Activated naive CD8-positive, alpha-beta T cell (primary cell): Measurements from ENCODE around the gene SPG11.
"Not testable (repeated sequence)": the region's sequence is repeated elsewhere in the genome, so short reads cannot be mapped to it uniquely, and the experiment has no call there.

Experiments
- H3K27ac Mint-ChIP-seq: one replicate; pipeline ENCODE4 v1.8.0; 2021; ENCODE audit warnings: mixed read lengths
- H3K27me3 Mint-ChIP-seq: one replicate; pipeline ENCODE4 v1.8.0; 2021; ENCODE audit warnings: mixed read lengths
- H3K36me3 Mint-ChIP-seq: one replicate; pipeline ENCODE4 v1.8.0; 2021; ENCODE audit warnings: mixed read lengths
- H3K4me1 Mint-ChIP-seq: one replicate; pipeline ENCODE4 v1.8.0; 2021; ENCODE audit warnings: low read depth, mixed read lengths
- H3K4me3 Mint-ChIP-seq: one replicate; pipeline ENCODE4 v1.8.0; 2021; ENCODE audit warnings: mild to moderate bottlenecking, mixed read lengths
- H3K9me3 Mint-ChIP-seq: one replicate; pipeline ENCODE4 v1.8.0; 2021; ENCODE audit warnings: low read depth, mixed read lengths

Gene SPG11

GRCh38 chr15:44692659-44693058 is 29.2 kb upstream of the SPG11 start:
- Mint-ChIP-seq H3K9me3 (no peaks in the 10 kb centered on the region), H3K4me3 (no peak overlapping the region), H3K27me3 (no peaks in the 10 kb centered on the region), H3K36me3 (peaks cover 10% of the 10 kb centered on the region), H3K4me1 (peaks cover 43% of the 10 kb centered on the region), H3K27ac (no peak overlapping the region)

GRCh38 chr15:44690245-44690644 is 26.8 kb upstream of the SPG11 start:
- H3K27ac Mint-ChIP-seq, H3K27me3 Mint-ChIP-seq, H3K4me3 Mint-ChIP-seq, H3K9me3 Mint-ChIP-seq: not testable (repeated sequence)
- H3K36me3 Mint-ChIP-seq, result peaks cover 23% of the 10 kb centered on the region
- peaks cover 49% of the 10 kb centered on the region for H3K4me1 Mint-ChIP-seq

DNA sequence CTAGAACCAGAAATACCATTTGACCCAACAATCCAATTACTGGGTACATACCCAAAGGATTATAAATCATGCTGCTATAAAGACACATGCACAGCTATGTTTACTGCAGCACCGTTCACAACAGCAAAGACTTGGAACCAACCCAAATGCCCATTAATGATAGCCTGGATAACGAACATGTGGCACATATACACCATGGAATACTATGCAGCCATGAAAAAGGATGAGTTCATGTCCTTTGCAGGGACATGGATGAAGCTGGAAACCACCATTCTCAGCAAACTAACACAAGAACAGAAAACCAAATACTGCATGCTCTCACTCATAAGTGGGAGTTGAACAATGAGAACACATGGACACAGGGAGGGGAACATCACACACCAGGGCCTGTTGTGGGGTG is 25.9 kb upstream of the SPG11 start:
- peak overlapping the region; percentile 76 for H3K27ac Mint-ChIP-seq
- H3K4me3 Mint-ChIP-seq, result not testable (repeated sequence)
- peaks cover 29% of the 10 kb centered on the region for H3K36me3 Mint-ChIP-seq

GRCh38 chr15:44682809-44683682 is 19.6 kb upstream of the SPG11 start:
- H3K27me3 Mint-ChIP-seq, result not testable (repeated sequence)
- H3K9me3 Mint-ChIP-seq, result peaks cover 16% of the 10 kb centered on the region
- H3K4me3 Mint-ChIP-seq, result peak overlapping the region; percentile 64
- peaks cover 31% of the 10 kb centered on the region for H3K36me3 Mint-ChIP-seq
- peak overlapping the region; percentile 77 for H3K27ac Mint-ChIP-seq
- H3K4me1 Mint-ChIP-seq, result peaks cover 87% of the 10 kb centered on the region

More for the DNA sequence above, 25.9 kb upstream of the SPG11 start:
- H3K9me3 Mint-ChIP-seq, H3K27me3 Mint-ChIP-seq: not testable (repeated sequence)
- H3K4me1 Mint-ChIP-seq, result peaks cover 52% of the 10 kb centered on the region

- H3K9me3 Mint-ChIP-seq, result peaks cover 16% of the 10 kb centered on the region
- H3K4me3 Mint-ChIP-seq, result peak overlapping the region; percentile 64
- H3K4me1 Mint-ChIP-seq, result peaks cover 88% of the 10 kb centered on the region
- H3K27me3 Mint-ChIP-seq, result no peaks in the 10 kb centered on the region
- peaks cover 25% of the 10 kb centered on the region for H3K36me3 Mint-ChIP-seq
- H3K27ac Mint-ChIP-seq, result peak overlapping the region; percentile 77
These were observed 18.7 kb upstream of the SPG11 start for GRCh38 chr15:44682211-44682610.

GRCh38 chr15:44676676-44677075 is 13.2 kb upstream of the SPG11 start:
- peak overlapping the region; percentile 95 for H3K27ac Mint-ChIP-seq
- H3K4me1 Mint-ChIP-seq, result peaks cover 85% of the 10 kb centered on the region
- peaks cover 10% of the 10 kb centered on the region for H3K36me3 Mint-ChIP-seq
- H3K4me3 Mint-ChIP-seq, result peak overlapping the region; percentile 80
- no peaks in the 10 kb centered on the region for H3K9me3 Mint-ChIP-seq
- H3K27me3 Mint-ChIP-seq, result no peaks in the 10 kb centered on the region

- Mint-ChIP-seq H3K4me1 (peaks cover 85% of the 10 kb centered on the region), H3K27me3 (no peaks in the 10 kb centered on the region), H3K27ac (peak overlapping the region; percentile 95), H3K36me3 (peaks cover 10% of the 10 kb centered on the region), H3K9me3 (no peaks in the 10 kb centered on the region), H3K4me3 (peak overlapping the region; percentile 80)
These were observed 12.4 kb upstream of the SPG11 start for GRCh38 chr15:44675911-44676310.

DNA sequence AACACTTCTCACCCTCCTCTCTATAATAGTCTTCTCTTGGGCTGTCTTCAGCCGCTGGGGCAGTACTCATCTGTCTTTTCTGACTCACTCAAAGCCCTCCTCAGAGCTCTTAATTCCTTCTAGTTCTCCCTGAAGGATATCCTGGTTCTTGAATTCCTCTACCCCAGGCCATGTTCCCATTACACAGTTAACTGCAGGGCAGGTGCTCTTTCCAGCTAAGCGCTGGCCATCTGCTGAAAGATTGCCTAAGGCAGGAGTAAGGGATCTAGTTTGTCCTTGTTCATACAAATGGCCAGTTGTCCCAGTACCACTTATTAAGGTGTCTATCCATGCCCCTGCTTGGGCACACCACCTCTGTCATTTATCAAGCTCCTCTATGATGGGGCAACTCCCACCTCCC is 10.2 kb upstream of the SPG11 start:
- Mint-ChIP-seq H3K36me3 (peaks cover 3% of the 10 kb centered on the region), H3K4me1 (peaks cover 89% of the 10 kb centered on the region), H3K4me3 (no peak overlapping the region), H3K27me3 (no peaks in the 10 kb centered on the region), H3K27ac (peak overlapping the region; percentile 61), H3K9me3 (no peaks in the 10 kb centered on the region)

GRCh38 chr15:44670087-44670950 is 6.9 kb upstream of the SPG11 start:
- H3K27me3 Mint-ChIP-seq, result no peaks in the 10 kb centered on the region
- H3K27ac Mint-ChIP-seq, result peak overlapping the region; percentile 41
- peaks cover 89% of the 10 kb centered on the region for H3K4me1 Mint-ChIP-seq
- no peaks in the 10 kb centered on the region for H3K9me3 Mint-ChIP-seq
- peaks cover 3% of the 10 kb centered on the region for H3K36me3 Mint-ChIP-seq
- no peak overlapping the region for H3K4me3 Mint-ChIP-seq

DNA sequence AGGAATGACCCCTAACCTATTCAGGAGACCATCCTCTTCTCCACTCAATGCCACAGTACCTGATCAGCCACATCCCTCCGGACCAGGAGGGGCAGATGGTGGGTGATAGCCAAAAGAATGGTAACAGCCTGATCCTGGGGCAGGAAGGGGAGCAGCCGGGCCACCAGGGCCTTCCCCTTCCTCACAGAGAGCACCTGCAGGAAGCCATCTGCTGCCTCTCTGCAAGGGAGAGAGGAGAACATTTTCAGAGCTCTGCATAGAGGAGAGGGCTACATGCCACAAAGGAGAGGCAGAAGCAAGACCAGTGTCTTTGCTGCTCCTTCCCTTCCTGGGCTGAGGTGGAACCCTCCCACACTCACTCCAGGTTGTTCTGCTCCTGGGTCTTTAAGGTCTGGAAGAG is 5.5 kb upstream of the SPG11 start:
- no peaks in the 10 kb centered on the region for H3K9me3 Mint-ChIP-seq
- H3K4me3 Mint-ChIP-seq, result no peak overlapping the region
- H3K27me3 Mint-ChIP-seq, result no peaks in the 10 kb centered on the region
- peaks cover 90% of the 10 kb centered on the region for H3K4me1 Mint-ChIP-seq
- peaks cover 3% of the 10 kb centered on the region for H3K36me3 Mint-ChIP-seq
- H3K27ac Mint-ChIP-seq, result peak overlapping the region; percentile 85

DNA sequence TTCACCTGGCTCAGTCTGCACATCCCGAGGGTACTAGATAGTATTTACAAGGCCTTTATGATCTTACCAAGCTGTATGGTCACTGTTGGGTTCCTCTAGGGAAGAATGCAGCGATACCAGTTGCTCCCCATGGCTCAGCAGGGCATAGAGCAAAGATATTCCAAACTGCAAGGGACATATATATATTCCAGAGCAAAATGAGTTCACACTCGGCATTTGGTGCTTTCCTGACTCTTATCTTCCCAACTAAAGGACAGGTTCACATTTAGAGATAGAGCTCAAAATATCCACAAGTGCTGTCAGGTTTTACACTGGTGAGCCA is 3.5 kb upstream of the SPG11 start:
- Mint-ChIP-seq H3K27me3 (no peaks in the 10 kb centered on the region), H3K27ac (peak overlapping the region; percentile 95), H3K4me3 (peak overlapping the region; percentile 75), H3K9me3 (no peaks in the 10 kb centered on the region), H3K4me1 (peaks cover 79% of the 10 kb centered on the region), H3K36me3 (no peaks in the 10 kb centered on the region)

DNA sequence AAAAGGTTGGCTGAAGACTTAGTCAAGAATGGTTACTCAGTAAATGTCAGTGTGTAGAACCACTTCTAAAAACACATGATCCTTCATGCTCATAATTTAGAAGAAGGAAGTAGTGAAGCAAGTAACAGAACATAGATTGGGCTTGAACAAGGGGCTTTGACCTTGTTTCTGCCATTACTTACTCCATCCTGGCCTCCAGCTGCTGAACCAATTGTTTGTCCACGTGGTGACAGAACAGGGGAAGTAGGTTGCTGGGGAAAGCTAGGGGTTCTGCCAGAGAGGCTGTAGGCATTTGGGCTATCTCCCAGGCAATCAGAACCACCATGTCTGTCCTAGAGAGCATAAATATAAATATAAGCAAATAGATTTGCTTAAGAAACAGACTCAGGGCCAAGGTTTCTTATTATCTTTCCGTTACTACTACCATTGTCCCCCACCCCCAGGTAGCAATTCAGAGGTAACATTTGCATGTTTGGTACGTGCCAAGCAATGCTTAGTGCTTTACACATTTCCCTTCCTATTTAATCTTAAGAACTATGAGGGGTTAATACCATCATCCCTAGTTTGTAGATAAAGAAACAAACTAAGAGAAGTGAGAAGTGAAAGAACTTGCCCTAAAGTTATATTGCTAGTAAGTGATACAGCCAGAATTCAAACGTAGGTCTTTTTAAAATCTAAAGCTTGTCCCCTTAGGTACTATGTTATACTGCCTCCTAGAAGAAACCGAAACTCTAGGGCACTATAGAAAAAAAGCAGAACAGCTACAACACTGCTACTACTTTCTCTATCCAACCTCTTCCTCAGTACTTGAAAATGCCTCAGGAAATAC is 3.0 kb upstream of the SPG11 start:
- H3K27me3 Mint-ChIP-seq, result no peaks in the 10 kb centered on the region
- no peaks in the 10 kb centered on the region for H3K36me3 Mint-ChIP-seq
- H3K27ac Mint-ChIP-seq, result peak overlapping the region; percentile 95
- peaks cover 78% of the 10 kb centered on the region for H3K4me1 Mint-ChIP-seq
- peak overlapping the region; percentile 75 for H3K4me3 Mint-ChIP-seq
- no peaks in the 10 kb centered on the region for H3K9me3 Mint-ChIP-seq

- Mint-ChIP-seq H3K4me3 (peak overlapping the region; percentile 99), H3K36me3 (peaks cover 5% of the 10 kb centered on the region), H3K27me3 (no peaks in the 10 kb centered on the region), H3K9me3 (no peaks in the 10 kb centered on the region), H3K4me1 (peaks cover 56% of the 10 kb centered on the region), H3K27ac (peak overlapping the region; percentile 98)
These were observed 718 bp downstream of the SPG11 start for GRCh38 chr15:44662478-44663409.

DNA sequence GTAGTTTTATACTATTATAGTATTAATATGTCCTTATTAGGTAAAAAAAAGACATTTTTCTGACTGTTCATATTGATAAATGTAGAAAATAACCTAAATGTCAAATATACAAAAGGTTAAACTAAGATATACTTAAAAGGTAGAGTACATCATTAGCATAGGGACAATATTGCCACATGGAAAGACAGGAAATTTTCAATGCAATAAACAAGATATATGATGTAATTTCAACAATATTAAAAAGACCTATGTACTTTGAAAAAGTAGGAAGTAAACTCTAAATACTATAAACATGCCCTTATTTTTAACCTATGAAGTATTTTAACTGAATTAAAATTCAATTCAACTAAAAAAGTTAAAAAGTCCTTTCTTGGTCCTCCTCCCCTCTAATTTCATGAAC is 1.9 kb downstream of the SPG11 start:
- H3K4me3 Mint-ChIP-seq, result peak overlapping the region; percentile 99
- H3K9me3 Mint-ChIP-seq, result no peaks in the 10 kb centered on the region
- peaks cover 5% of the 10 kb centered on the region for H3K36me3 Mint-ChIP-seq
- H3K4me1 Mint-ChIP-seq, result peaks cover 48% of the 10 kb centered on the region
- H3K27me3 Mint-ChIP-seq, result no peaks in the 10 kb centered on the region
- peak overlapping the region; percentile 98 for H3K27ac Mint-ChIP-seq
